Omental fat pad (tissue), 4 donors: Measurements from ENCODE around the gene CUL1. TPM values are rescaled to one million over a fixed set of nuclear protein-coding genes. Genes with fewer than 3 reads are reported as not detected.

Experiments used
- ATAC-seq: fragments of 150-250 bp; one replicate; pipeline ENCODE4 v1.9.1; 2016; ENCODE audit warnings: mild to moderate bottlenecking, moderate library complexity; ENCODE audit not compliant: low FRiP score
- DNase-seq: peaks from one replicate; pipeline ENCODE4 v3.0.0-alpha.2; 2019; ENCODE audit warnings: low spot score
- total RNA-seq, 4 donors: library from RNA; depleted of rRNA; stranded (reverse); fragments of >200 nt; gene quantifications; one replicate each; pipeline ENCODE4 v1.1.0, GENCODE V29; 2016
- TF ChIP-seq, protein P1 (sequence below), 3 donors: fragments of 450-650 bp; IDR thresholded peaks; one replicate each; pipeline ENCODE4 v1.5.1; 2016 to 2017; ENCODE audit warnings: antibody characterized with exemption in 3 of 3, mild to moderate bottlenecking in 3 of 3, moderate library complexity in 2 of 3

The CUL1 gene
- total RNA-seq, 4 donors from 2014 or later: 47.0 to 74.5 (median 55.7) TPM

DNA sequence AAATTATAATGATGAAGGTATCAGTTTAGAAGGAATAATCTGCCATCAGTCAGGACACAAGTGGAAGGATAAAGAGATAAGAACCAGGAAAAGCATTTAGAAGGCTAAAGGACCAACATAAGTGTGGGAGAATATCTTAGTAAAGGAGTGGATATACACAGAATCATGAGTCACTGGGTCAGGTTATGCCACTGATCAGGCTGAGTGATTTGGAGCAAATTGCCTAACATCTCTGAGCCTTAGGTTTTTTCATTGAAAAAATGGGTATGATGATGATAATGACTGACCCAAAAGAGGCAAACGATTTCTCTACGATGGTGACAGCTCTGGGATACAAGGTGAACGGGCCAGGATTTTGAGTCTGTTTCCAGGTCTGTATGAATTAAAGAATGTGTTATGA is 2.8 kb upstream of the CUL1 start:
- no peak for ATAC-seq
- TF ChIP-seq, protein P1, sequence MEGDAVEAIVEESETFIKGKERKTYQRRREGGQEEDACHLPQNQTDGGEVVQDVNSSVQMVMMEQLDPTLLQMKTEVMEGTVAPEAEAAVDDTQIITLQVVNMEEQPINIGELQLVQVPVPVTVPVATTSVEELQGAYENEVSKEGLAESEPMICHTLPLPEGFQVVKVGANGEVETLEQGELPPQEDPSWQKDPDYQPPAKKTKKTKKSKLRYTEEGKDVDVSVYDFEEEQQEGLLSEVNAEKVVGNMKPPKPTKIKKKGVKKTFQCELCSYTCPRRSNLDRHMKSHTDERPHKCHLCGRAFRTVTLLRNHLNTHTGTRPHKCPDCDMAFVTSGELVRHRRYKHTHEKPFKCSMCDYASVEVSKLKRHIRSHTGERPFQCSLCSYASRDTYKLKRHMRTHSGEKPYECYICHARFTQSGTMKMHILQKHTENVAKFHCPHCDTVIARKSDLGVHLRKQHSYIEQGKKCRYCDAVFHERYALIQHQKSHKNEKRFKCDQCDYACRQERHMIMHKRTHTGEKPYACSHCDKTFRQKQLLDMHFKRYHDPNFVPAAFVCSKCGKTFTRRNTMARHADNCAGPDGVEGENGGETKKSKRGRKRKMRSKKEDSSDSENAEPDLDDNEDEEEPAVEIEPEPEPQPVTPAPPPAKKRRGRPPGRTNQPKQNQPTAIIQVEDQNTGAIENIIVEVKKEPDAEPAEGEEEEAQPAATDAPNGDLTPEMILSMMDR (IDR thresholded peaks at IDR 0.05): no peak

DNA sequence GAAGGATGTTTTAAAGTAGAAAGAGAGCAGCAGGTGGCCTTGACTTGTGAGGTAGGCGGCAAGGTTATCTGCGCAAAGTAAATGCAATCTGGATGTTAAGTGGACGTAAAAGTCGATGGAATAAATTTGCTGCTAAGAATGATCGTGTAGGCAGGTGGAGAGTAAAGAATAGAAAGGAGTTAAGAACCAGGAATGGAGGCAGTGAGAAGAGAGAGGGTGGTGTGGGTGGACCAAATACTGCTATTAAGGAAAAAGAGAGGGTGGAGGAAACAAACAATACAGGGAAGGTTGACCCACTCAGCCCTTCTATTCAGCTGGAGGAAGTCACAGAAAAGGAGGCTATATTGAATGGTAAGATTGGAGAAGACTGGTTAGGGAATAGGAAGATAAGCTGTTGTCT is 1.9 kb upstream of the CUL1 start:
- ATAC-seq (no peak), DNase-seq (no peak)
- TF ChIP-seq, protein P1 (IDR thresholded peaks at IDR 0.05): no peak

More for the DNA sequence above, 2.8 kb upstream of the CUL1 start:
- DNase-seq: no peak

DNA sequence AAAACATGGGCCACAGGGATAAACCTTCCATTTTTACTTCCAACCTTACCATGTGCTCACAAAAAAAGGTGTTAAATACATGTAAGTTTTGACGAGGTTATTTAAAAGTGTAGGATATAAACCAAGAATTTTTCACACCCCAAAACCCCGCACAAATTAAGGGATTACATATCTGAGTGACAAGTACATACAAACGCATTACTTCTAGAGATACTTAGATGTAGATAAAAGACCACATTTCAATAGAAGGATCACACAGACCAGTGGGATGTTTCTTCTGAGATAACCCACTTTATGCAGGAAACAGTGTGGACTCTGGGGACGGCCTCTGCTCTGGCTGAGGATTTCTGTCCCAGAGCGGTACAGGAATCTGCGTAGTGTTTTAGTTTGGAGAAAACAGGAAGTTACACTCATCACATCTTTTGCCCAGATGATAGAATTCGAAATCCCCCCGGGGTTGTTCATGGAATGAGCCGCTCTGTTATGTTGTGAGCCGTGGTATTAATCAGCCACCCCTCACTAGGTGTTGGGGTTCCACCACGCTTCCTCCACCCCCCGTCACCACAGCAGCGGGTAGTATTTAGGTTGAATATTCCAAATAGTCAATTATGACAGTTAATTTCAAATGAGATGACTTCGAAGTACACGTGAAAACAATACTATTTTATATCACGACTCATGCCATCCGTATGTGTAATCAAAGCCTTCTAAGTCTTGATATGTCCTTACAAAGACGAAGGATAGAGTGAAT is 1.3 kb upstream of the CUL1 start:
- TF ChIP-seq, protein P1 (IDR thresholded peaks at IDR 0.05): no peak
- DNase-seq: no peak
- ATAC-seq: peak; percentile 43

DNA sequence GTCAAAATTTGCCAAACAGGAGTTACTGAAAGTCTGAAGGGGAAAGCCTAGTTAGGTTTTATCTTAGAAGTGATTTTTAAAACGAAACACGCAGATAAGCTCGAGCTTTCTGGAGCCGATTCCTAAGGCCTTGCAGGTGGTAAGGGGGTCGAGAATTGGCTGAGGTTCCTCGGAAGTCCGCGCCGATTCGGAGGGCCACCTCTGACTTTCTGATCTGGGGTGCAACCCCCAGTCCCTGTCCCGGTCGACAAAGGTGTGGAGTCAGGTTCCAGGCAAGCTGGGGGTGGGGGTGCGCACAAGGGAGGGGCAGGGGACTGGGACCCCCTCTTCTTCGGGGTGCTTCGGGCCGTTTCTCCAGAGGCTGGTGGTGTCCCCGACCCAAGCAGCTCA is 701 bp upstream of the CUL1 start:
- TF ChIP-seq, protein P1 (IDR thresholded peaks at IDR 0.05): no peak
- ATAC-seq (no peak), DNase-seq (no peak)

DNA sequence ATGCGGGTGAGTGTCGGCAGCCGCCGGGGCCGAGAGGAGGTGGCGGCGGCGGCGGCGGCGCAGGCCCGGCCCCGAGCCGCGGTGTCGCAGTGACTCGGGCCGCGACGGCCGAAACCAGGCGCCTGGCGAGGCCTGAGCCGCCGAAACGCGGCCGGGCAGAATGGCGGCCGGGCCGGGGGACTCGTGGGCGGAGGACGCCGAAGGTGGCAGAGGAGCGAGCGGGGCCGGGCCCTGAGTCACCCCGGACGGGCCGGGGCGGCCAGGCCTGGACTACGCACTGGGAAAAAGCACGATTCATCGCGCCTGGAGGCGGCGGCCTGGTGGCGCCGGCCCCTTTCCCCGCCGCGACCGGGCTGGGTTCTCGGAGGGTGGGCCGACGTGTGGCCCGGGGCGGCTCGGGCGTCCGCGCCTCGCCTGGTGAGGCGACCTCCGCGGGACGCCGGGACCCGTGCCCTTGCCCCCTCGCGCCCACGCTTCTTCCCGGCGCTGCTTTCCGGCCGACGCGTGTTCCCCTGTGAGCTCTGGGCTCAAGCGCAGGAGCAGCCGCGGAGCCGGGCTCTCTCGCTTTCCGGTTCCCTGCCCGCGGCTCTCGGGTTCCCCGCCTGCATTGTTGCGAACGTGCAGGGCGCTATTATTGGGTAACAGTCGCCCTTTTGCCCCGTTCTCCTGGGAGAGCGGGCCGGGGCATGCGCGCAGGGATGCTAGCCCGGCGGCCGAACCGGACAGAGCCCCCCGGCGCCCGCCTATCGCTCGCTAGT is 500 bp downstream of the CUL1 start:
- ATAC-seq: peak; percentile 54
- TF ChIP-seq, protein P1 (IDR thresholded peaks at IDR 0.05): no peak
- peak; percentile 53 for DNase-seq

DNA sequence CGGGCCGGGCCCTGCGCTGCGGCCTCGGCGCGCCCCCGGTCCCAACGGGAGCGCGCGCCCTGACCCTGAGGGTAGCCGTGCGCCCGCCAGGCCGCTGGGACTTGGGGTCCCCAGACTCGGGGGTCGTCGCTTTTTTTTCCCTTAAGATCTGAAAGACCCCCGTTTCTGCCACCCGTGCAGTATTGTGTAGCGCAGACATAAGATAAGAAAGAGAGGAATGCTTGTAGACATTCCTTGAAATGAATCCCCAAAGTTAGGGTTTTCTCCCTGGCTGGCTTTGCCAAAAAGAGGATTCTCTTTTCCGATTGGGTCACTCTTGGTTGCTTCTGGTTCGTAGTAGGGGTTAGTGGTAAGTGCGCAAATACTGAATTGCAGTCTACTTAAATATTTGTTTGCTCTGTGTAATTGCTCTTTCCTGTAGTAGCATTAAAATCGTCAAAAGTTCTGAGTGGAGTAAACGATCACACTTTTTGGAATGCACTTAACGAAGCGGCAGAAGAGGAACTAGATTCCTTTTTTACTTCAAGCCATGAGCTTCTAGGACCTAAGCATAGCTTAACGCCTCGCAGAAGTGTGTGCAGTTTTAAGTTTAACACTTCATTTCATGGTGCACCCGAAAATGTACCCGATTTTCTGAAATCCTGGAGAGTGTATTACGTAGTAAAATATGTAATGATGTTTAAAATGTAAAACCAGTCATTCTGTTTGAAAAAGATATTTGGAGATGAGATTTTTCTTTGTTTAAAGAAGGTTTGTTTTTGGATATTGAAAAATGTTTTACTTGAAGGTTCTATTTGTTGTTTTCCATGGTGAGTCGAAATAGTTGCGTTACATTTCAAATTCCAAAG is 1.3 kb downstream of the CUL1 start:
- TF ChIP-seq, protein P1 (IDR thresholded peaks at IDR 0.05): no peak
- ATAC-seq (peak; percentile 3), DNase-seq (no peak)
